ENCODE data around the gene LIX1.

Gene LIX1

GRCh38 chr5:97096191-97096590 is 46.2 kb downstream of the LIX1 start:
- no peaks in the 10 kb centered on the region for H4K20me1 ChIP-seq (ENCODE audit: insufficient read depth, low read length)
- H3K9me3 ChIP-seq (ENCODE audit: low read length), result no peaks in the 10 kb centered on the region
- no peak overlapping the region for H2AFZ ChIP-seq (ENCODE audit: low read length)
- peaks cover 11% of the 10 kb centered on the region for H3K4me1 ChIP-seq (ENCODE audit: insufficient read depth, low read length, severe bottlenecking)
- TF ChIP-seq CTCF (IDR thresholded peaks at IDR 0.05; ENCODE audit: low read length) (no peak), EZH2 (IDR thresholded peaks at IDR 0.05; ENCODE audit: borderline replicate concordance, low read length) (no peak)
- no peak overlapping the region for H3K4me3 ChIP-seq (ENCODE audit: low read depth, low read length, poor library complexity, severe bottlenecking)
- H3K9me2 ChIP-seq (ENCODE audit: low read depth, low read length), result no peaks in the 10 kb centered on the region; the same call in 1 of the 2 replicates
- no peaks in the 10 kb centered on the region for H3K79me2 ChIP-seq (ENCODE audit: insufficient read depth, low read length)
- no peak overlapping the region for H3K9ac ChIP-seq (ENCODE audit: low read length)
- H3K36me3 ChIP-seq (ENCODE audit: insufficient read depth, low read length), result no peaks in the 10 kb centered on the region
- H3K27ac ChIP-seq (ENCODE audit: low read depth, low read length, poor library complexity, severe bottlenecking), result no peak overlapping the region
- H3K27me3 ChIP-seq (ENCODE audit: insufficient read depth, low read length), result peaks cover 4% of the 10 kb centered on the region
- H3F3A ChIP-seq (ENCODE audit: insufficient read depth, low read length), result no peaks in the 10 kb centered on the region
- no peak overlapping the region for H3K4me2 ChIP-seq (ENCODE audit: low read length)

GRCh38 chr5:97095318-97095732 is 47.1 kb downstream of the LIX1 start:
- no peak overlapping the region for H3K4me3 ChIP-seq (ENCODE audit: low read depth, low read length, poor library complexity, severe bottlenecking)
- H3K9ac ChIP-seq (ENCODE audit: low read length), result no peak overlapping the region
- peaks cover 4% of the 10 kb centered on the region for H3K27me3 ChIP-seq (ENCODE audit: insufficient read depth, low read length)
- no peaks in the 10 kb centered on the region for H3F3A ChIP-seq (ENCODE audit: insufficient read depth, low read length)
- H3K36me3 ChIP-seq (ENCODE audit: insufficient read depth, low read length), result no peaks in the 10 kb centered on the region
- H3K4me1 ChIP-seq (ENCODE audit: insufficient read depth, low read length, severe bottlenecking), result peaks cover 11% of the 10 kb centered on the region
- no peak overlapping the region for H3K4me2 ChIP-seq (ENCODE audit: low read length)
- no peak overlapping the region for H2AFZ ChIP-seq (ENCODE audit: low read length)
- H3K9me3 ChIP-seq (ENCODE audit: low read length), result no peaks in the 10 kb centered on the region
- H3K79me2 ChIP-seq (ENCODE audit: insufficient read depth, low read length), result no peaks in the 10 kb centered on the region
- TF ChIP-seq EZH2 (IDR thresholded peaks at IDR 0.05; ENCODE audit: borderline replicate concordance, low read length) (no peak), CTCF (IDR thresholded peaks at IDR 0.05; ENCODE audit: low read length) (no peak)
- H3K9me2 ChIP-seq (ENCODE audit: low read depth, low read length), result no peaks in the 10 kb centered on the region; the same call in 1 of the 2 replicates
- no peaks in the 10 kb centered on the region for H4K20me1 ChIP-seq (ENCODE audit: insufficient read depth, low read length)
- H3K27ac ChIP-seq (ENCODE audit: low read depth, low read length, poor library complexity, severe bottlenecking), result no peak overlapping the region

GRCh38 chr5:97094579-97095317 is 47.7 kb downstream of the LIX1 start:
- no peaks in the 10 kb centered on the region for H3F3A ChIP-seq (ENCODE audit: insufficient read depth, low read length)
- no peaks in the 10 kb centered on the region for H3K79me2 ChIP-seq (ENCODE audit: insufficient read depth, low read length)
- no peak overlapping the region for H3K27ac ChIP-seq (ENCODE audit: low read depth, low read length, poor library complexity, severe bottlenecking)
- TF ChIP-seq EZH2 (IDR thresholded peaks at IDR 0.05; ENCODE audit: borderline replicate concordance, low read length) (no peak), CTCF (IDR thresholded peaks at IDR 0.05; ENCODE audit: low read length) (no peak)
- H3K9me2 ChIP-seq (ENCODE audit: low read depth, low read length), result no peaks in the 10 kb centered on the region; the same call in 1 of the 2 replicates
- H3K27me3 ChIP-seq (ENCODE audit: insufficient read depth, low read length), result peaks cover 4% of the 10 kb centered on the region
- no peak overlapping the region for H2AFZ ChIP-seq (ENCODE audit: low read length)
- H3K9ac ChIP-seq (ENCODE audit: low read length), result no peak overlapping the region
- no peaks in the 10 kb centered on the region for H3K36me3 ChIP-seq (ENCODE audit: insufficient read depth, low read length)
- no peaks in the 10 kb centered on the region for H3K9me3 ChIP-seq (ENCODE audit: low read length)
- H3K4me3 ChIP-seq (ENCODE audit: low read depth, low read length, poor library complexity, severe bottlenecking), result no peak overlapping the region
- no peaks in the 10 kb centered on the region for H4K20me1 ChIP-seq (ENCODE audit: insufficient read depth, low read length)
- peaks cover 11% of the 10 kb centered on the region for H3K4me1 ChIP-seq (ENCODE audit: insufficient read depth, low read length, severe bottlenecking)
- H3K4me2 ChIP-seq (ENCODE audit: low read length), result no peak overlapping the region

Data from OCI-LY1 (cell line).